Activated CD8-positive, alpha-beta T cell treated with anti-CD3 and anti-CD28 coated beads, Interleukin-2, amount 10 ng/mL, durations not matched to agents 7 days and 5 days (primary cell): ENCODE measurements around the gene MGAT1. TPM values are rescaled to one million over a fixed set of nuclear protein-coding genes. Genes with fewer than 3 reads are reported as not detected.

Experiments
- ATAC-seq: fragments of 150-1000 bp; cut with Tn5 transposase; one replicate; pipeline ENCODE4 v1.10.0; 2021; ENCODE audit warnings: moderate library complexity
- CTCF ChIA-PET: fragments of 350-600 bp; sonication (Branson Sonifier 250); formaldehyde crosslinking; loops from one replicate; lab custom pipeline; 2021; ENCODE audit warnings: antibody characterized with exemption; lab: Charles Lee
- POLR2A ChIA-PET: fragments of 350-600 bp; sonication (Branson Sonifier 250); formaldehyde crosslinking; loops from one replicate; lab custom pipeline; 2021; ENCODE audit warnings: antibody characterized with exemption; lab: Charles Lee
- DNase-seq: peaks from one replicate; pipeline ENCODE4 v3.0.0-alpha.2; 2020
- H3K27ac Mint-ChIP-seq: one replicate; pipeline ENCODE4 v1.8.0; 2021; ENCODE audit warnings: mild to moderate bottlenecking, mixed read lengths
- H3K27me3 Mint-ChIP-seq: one replicate; pipeline ENCODE4 v1.8.0; 2021; ENCODE audit warnings: low read depth, mixed read lengths
- H3K36me3 Mint-ChIP-seq: one replicate; pipeline ENCODE4 v1.8.0; 2021; ENCODE audit warnings: low read depth, mixed read lengths
- H3K4me1 Mint-ChIP-seq: one replicate; pipeline ENCODE4 v1.8.0; 2021; ENCODE audit warnings: low read depth, mixed read lengths
- H3K4me3 Mint-ChIP-seq: one replicate; pipeline ENCODE4 v1.8.0; 2021; ENCODE audit warnings: mild to moderate bottlenecking, mixed read lengths
- H3K9me3 Mint-ChIP-seq: one replicate; pipeline ENCODE4 v1.8.0; 2022; ENCODE audit warnings: mixed read lengths; ENCODE audit not compliant: insufficient read depth
- total RNA-seq, 2 experiments: library from RNA; stranded (reverse); gene quantifications; one replicate each; pipeline ENCODE4 v1.2.3, GENCODE V29; 2021

MGAT1 gene
- total RNA-seq, 2 experiments from 2014 or later = 154 to 161 TPM

- CTCF ChIA-PET = interaction anchor here (2.3 to 3.5 kb wide), 2 partner anchors 10 to 19 kb away, joined by 6 to 32 read pairs; no protein-coding TSS in a partner anchor
- Mint-ChIP-seq H3K4me1 (peaks cover 61% of the 10 kb centered on the region), H3K27ac (peak overlapping the region; percentile 100), H3K4me3 (peak overlapping the region; percentile 73), H3K9me3 (no peaks in the 10 kb centered on the region), H3K36me3 (peaks cover 23% of the 10 kb centered on the region), H3K27me3 (no peaks in the 10 kb centered on the region)
- POLR2A ChIA-PET = interaction anchor here (1.9 to 14.7 kb wide), 2 partner anchors 10 to 19 kb away, joined by 14 to 244 read pairs; no protein-coding TSS in a partner anchor
- DNase-seq (no peak), ATAC-seq (no peak)
These were observed 9.1 kb upstream of the MGAT1 start for GRCh38 chr5:180811623-180812124.

- Mint-ChIP-seq H3K27me3 (no peaks in the 10 kb centered on the region), H3K36me3 (peaks cover 28% of the 10 kb centered on the region), H3K4me1 (peaks cover 63% of the 10 kb centered on the region), H3K9me3 (no peaks in the 10 kb centered on the region), H3K4me3 (peak overlapping the region; percentile 73), H3K27ac (peak overlapping the region; percentile 100)
- DNase-seq (no peak), ATAC-seq (no peak)
- ChIA-PET CTCF (interaction anchor here (0.8 to 5.7 kb wide), 4 partner anchors 9 to 20 kb away, joined by 5 to 42 read pairs (median 19); partner anchors contain the start of gene MGAT1), POLR2A (interaction anchor here (0.5 to 14.7 kb wide), 8 partner anchors 10 to 450 kb away, joined by 3 to 244 read pairs (median 4); partner anchors contain the start of genes TRIM52 and ZFP62)
These were observed 8.5 kb upstream of the MGAT1 start for GRCh38 chr5:180810959-180811622.

- H3K27ac Mint-ChIP-seq = peak overlapping the region; percentile 100
These were observed 7.8 kb upstream of the MGAT1 start for GRCh38 chr5:180810210-180810958.

GRCh38 chr5:180809403-180810209 is 7.0 kb upstream of the MGAT1 start:
- Mint-ChIP-seq H3K4me1 (peaks cover 70% of the 10 kb centered on the region), H3K27me3 (no peaks in the 10 kb centered on the region), H3K4me3 (peak overlapping the region; percentile 73), H3K27ac (peak overlapping the region; percentile 100), H3K36me3 (peaks cover 38% of the 10 kb centered on the region), H3K9me3 (no peaks in the 10 kb centered on the region)
- DNase-seq = peak; percentile 94
- ATAC-seq = peak; percentile 71
- ChIA-PET CTCF (interaction anchor here (5.7 kb wide), 1 partner anchor 21 kb away, joined by 42 read pairs; no protein-coding TSS in a partner anchor), POLR2A (interaction anchor here (0.8 to 14.7 kb wide), 5 partner anchors 8 to 379 kb away, joined by 4 to 244 read pairs (median 10); partner anchors contain the start of gene ZFP62)

More at GRCh38 chr5:180810210-180810958, 7.8 kb upstream of the MGAT1 start:
- ChIA-PET POLR2A (interaction anchor here (0.8 to 14.7 kb wide), 8 partner anchors 9 to 450 kb away, joined by 3 to 244 read pairs (median 4); partner anchors contain the start of genes TRIM52 and ZFP62), CTCF (interaction anchor here (0.8 to 5.7 kb wide), 2 partner anchors 9 to 21 kb away, joined by 5 to 42 read pairs; partner anchors contain the start of gene MGAT1)
- Mint-ChIP-seq H3K4me1 (peaks cover 68% of the 10 kb centered on the region), H3K27me3 (no peaks in the 10 kb centered on the region), H3K9me3 (no peaks in the 10 kb centered on the region), H3K36me3 (peaks cover 31% of the 10 kb centered on the region), H3K4me3 (peak overlapping the region; percentile 73)
- peak; percentile 79 for ATAC-seq
- DNase-seq = peak; percentile 96

GRCh38 chr5:180808461-180809000 is 5.9 kb upstream of the MGAT1 start:
- no peak for DNase-seq
- H3K4me3 Mint-ChIP-seq = peak overlapping the region; percentile 73
- ChIA-PET POLR2A (interaction anchor here (14.7 kb wide), 1 partner anchor 22 kb away, joined by 244 read pairs; no protein-coding TSS in a partner anchor), CTCF (interaction anchor here (1.0 to 5.7 kb wide), 2 partner anchors 23 to 90 kb away, joined by 3 to 42 read pairs; no protein-coding TSS in a partner anchor)
- H3K4me1 Mint-ChIP-seq = peaks cover 74% of the 10 kb centered on the region
- H3K27me3 Mint-ChIP-seq = no peaks in the 10 kb centered on the region
- H3K36me3 Mint-ChIP-seq = peaks cover 42% of the 10 kb centered on the region
- H3K27ac Mint-ChIP-seq = peak overlapping the region; percentile 100
- no peak for ATAC-seq
- H3K9me3 Mint-ChIP-seq = no peaks in the 10 kb centered on the region

GRCh38 chr5:180807654-180808414 is 5.2 kb upstream of the MGAT1 start:
- peak overlapping the region; percentile 73 for H3K4me3 Mint-ChIP-seq
- ChIA-PET CTCF (interaction anchor here (1.0 to 5.7 kb wide), 2 partner anchors 23 to 89 kb away, joined by 3 to 42 read pairs; no protein-coding TSS in a partner anchor), POLR2A (interaction anchor here (14.7 kb wide), 1 partner anchor 22 kb away, joined by 244 read pairs; no protein-coding TSS in a partner anchor)
- H3K27me3 Mint-ChIP-seq = no peaks in the 10 kb centered on the region
- DNase-seq (no peak), ATAC-seq (no peak)
- peak overlapping the region; percentile 100 for H3K27ac Mint-ChIP-seq
- H3K4me1 Mint-ChIP-seq = peaks cover 67% of the 10 kb centered on the region
- H3K36me3 Mint-ChIP-seq = peaks cover 46% of the 10 kb centered on the region
- no peaks in the 10 kb centered on the region for H3K9me3 Mint-ChIP-seq

- H3K4me1 Mint-ChIP-seq = peaks cover 63% of the 10 kb centered on the region
- no peaks in the 10 kb centered on the region for H3K27me3 Mint-ChIP-seq
- peaks cover 46% of the 10 kb centered on the region for H3K36me3 Mint-ChIP-seq
- ChIA-PET CTCF (interaction anchor here (5.7 kb wide), 1 partner anchor 24 kb away, joined by 42 read pairs; no protein-coding TSS in a partner anchor), POLR2A (interaction anchor here (14.7 kb wide), 1 partner anchor 23 kb away, joined by 244 read pairs; no protein-coding TSS in a partner anchor)
- H3K9me3 Mint-ChIP-seq = no peaks in the 10 kb centered on the region
- peak overlapping the region; percentile 73 for H3K4me3 Mint-ChIP-seq
- DNase-seq = no peak
- peak overlapping the region; percentile 100 for H3K27ac Mint-ChIP-seq
- no peak for ATAC-seq
These were observed 4.4 kb upstream of the MGAT1 start for GRCh38 chr5:180807046-180807445.

- H3K36me3 Mint-ChIP-seq = peaks cover 52% of the 10 kb centered on the region
These were observed 3.9 kb upstream of the MGAT1 start for GRCh38 chr5:180806351-180807011.

GRCh38 chr5:180804129-180804618 is 1.6 kb upstream of the MGAT1 start:
- peak; percentile 20 for ATAC-seq
- no peak for DNase-seq
- peaks cover 79% of the 10 kb centered on the region for H3K4me1 Mint-ChIP-seq
- H3K27ac Mint-ChIP-seq = peak overlapping the region; percentile 100
- H3K36me3 Mint-ChIP-seq = peaks cover 73% of the 10 kb centered on the region
- no peaks in the 10 kb centered on the region for H3K27me3 Mint-ChIP-seq
- no peaks in the 10 kb centered on the region for H3K9me3 Mint-ChIP-seq
- ChIA-PET CTCF (interaction anchor here (1.0 to 1.6 kb wide), 3 partner anchors 13 to 27 kb away, joined by 3 to 20 read pairs (median 6); no protein-coding TSS in a partner anchor), POLR2A (interaction anchor here (0.8 to 14.7 kb wide), 7 partner anchors 10 to 57 kb away, joined by 3 to 244 read pairs (median 5); partner anchors contain the start of gene ZFP62)
- peak overlapping the region; percentile 73 for H3K4me3 Mint-ChIP-seq

More at GRCh38 chr5:180806351-180807011, 3.9 kb upstream of the MGAT1 start:
- H3K27ac Mint-ChIP-seq = peak overlapping the region; percentile 100
- POLR2A ChIA-PET = interaction anchor here (1.0 to 14.7 kb wide), 2 partner anchors 9 to 24 kb away, joined by 3 to 244 read pairs; no protein-coding TSS in a partner anchor
- ATAC-seq = no peak
- H3K4me3 Mint-ChIP-seq = peak overlapping the region; percentile 73
- no peak for DNase-seq
- no peaks in the 10 kb centered on the region for H3K27me3 Mint-ChIP-seq
- peaks cover 62% of the 10 kb centered on the region for H3K4me1 Mint-ChIP-seq
- CTCF ChIA-PET = interaction anchor here (5.7 kb wide), 1 partner anchor 25 kb away, joined by 42 read pairs; no protein-coding TSS in a partner anchor
- H3K9me3 Mint-ChIP-seq = no peaks in the 10 kb centered on the region
